CD4-positive, alpha-beta T cell treated with Interleukin-4 for 4 hours (primary cell): Measurements from ENCODE around the gene C16orf92.
A peak's percentile ranks its signal among the peaks of the same experiment; 100 is the strongest.
"Not testable (repeated sequence)": the region's sequence is repeated elsewhere in the genome, so short reads cannot be mapped to it uniquely, and the experiment has no call there.

Source experiments
- DNase-seq: peaks from one replicate; pipeline ENCODE4 v3.0.0-alpha.2; 2020

C16orf92 gene

GRCh38 chr16:30005341-30006094 lies 17.5 kb upstream of the C16orf92 start:
- DNase-seq: peak; percentile 42

DNA sequence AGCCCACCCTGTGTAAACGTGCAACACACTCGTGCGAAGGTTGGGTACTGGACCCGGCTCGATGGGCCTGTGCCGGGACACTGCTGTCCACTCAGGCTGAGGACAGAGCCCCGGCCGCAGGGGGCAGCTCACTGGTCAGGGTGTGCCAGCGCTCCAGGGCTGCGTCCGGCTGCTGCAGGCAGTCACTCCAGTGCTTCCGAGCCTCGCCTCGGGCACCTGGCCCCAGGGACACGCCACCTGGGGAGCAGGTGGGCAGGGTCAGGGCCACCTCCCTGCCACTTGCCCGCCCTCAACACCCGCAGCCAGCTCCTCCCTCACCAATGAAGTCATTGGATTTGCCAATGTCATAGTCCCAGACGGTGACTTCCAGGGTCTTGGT lies 16.9 kb upstream of the C16orf92 start:
- DNase-seq: no peak

DNA sequence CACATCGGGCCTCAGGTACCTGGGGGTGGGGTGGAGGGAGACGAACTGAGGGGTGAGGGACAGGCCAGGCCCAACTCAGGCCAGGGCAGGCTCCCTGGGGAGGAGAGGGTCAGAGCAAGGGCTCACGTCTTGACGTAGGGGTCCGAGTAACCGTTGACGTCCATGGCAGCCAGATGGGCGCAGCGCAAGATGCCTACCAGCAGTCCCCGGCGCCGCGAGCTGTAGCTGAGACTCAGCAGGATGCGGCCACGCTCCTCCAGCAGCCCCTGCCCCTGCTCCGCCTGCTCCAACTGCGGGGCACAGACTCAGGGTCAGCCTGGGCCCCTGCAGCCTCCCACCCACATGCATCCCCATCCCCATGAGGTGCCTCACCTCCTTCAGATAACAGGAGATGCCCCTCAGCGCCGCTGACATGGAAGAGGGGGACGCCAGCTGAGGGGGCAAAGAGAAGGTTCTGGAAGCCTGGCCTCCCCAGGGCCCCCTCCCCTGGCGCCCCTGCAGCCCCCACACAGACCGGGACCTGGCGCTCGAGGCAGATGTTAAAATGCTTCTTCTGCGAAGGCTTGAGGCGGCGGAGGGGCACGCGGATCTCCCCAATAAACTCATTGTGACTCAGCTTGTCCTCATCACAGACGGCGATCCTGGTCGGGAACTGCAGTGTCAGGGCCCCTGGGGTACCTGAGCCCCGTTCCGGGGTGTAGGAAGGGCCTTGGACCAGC lies 16.2 kb upstream of the C16orf92 start:
- no peak for DNase-seq

DNA sequence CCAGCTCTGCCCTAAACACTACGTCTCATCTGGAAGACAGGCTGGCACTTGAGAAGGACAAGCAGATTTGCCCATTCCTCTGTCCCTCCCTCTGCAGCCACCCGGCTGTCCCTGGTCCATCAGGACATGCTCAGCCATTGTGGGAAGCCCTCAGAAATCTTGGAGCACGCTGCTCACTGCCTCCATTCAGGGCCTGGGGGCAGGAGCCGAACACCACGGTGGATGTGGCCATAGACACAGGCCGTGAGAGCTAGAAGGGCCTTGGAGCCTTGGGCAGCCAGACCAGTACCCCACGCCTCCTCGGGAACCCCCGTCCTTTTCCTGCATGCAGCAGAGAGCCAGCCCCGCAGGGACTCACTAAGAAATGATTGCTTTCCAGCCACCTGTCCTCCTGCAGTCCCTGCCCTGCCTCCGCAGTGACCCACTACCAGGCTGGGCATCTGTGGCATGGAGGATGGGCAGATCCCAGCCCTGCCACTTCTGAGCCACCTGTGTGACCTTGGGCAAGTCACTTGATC lies 15.6 kb upstream of the C16orf92 start:
- DNase-seq: no peak

- no peak for DNase-seq
These were observed 13.7 kb upstream of the C16orf92 start for GRCh38 chr16:30009085-30009862.

DNA sequence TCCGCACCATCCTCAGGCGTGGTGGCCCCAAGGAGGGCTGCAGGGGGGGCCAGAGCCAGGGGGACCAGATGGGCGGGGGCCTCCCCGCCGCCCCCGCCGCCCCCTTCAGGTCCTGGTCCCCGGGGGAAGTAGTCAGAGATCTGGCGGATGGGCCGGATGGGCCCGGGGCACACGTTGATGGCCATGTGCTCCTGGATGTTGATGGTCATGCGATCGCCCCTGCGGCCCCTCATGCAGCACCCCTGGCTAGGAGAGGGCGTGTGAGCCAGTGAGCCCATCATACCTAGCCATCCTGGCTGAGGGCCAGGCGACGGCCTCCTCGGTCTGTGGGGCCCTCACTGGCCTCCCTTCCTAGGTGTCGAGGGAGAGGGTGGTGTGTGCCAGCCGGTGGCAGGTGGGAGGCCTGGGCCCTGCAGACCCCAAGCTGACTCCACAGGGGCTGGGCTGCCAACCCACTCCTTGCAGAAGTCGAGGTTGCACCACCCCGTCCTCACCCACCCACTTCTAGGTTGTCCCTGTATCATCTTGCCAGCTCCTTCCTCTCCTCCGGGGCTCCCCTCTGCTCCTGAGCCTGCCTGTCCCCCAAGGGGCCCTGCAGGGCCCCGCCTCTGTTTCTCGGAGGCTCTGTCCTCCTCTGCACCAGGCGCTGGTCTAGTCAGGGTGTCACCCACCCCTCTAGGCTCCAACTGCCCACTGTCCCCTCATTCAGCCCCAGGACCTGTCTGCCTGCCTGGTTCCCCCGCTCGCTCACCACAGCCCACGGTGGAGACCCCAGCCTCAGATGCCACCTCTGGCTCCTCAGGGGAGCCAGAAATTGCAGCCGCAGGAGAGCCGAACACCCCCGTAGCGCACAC lies 12.8 kb upstream of the C16orf92 start:
- no peak for DNase-seq

DNA sequence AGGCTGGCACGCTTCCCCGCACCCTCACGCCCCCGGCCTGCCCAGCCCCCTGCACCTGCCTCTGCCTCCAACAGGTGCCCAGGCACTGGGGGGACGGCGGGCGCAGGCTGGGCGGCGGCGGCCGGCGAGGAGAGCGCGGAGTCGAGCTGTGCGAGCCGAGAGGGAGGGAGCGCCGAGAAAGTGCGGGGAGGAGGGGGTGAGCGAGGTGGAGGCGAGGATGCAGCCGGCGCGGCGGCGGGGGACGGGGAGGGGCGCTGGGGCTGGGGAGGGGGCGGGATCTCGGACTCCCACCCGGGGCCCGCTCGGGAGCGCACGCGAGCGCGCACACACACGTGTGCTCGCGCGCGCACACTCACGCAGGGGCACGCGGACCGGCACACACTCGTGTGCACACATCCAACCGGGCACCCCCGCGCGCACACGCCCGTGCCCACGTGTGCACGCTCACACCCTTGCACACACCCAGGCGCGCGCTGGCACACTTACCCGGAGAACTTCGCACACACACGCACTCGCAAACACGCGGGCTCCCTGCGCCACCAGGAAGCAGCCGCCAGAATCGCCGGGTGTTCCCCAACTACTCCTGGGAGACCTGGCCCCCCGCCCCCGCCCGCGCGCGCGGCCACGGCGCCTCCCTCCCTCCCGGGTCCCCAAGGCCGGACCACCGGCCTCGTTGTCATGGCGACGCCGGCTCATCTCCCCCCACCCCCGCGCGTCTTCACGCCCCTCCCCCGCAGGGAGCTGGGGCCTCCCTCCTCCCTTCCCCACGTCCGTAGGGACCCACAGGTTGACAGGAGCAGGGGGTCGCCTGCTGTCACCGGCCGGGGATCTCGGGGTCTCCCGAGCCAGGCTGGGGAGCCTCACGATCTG lies 11.9 kb upstream of the C16orf92 start, which contains the start of gene DOC2A:
Gene DOC2A, minus strand, starts transcription at position 184 of the 870 bp plus-strand sequence. CDS start 805 bp downstream, outside the sequence.
- DNase-seq: no peak

DNA sequence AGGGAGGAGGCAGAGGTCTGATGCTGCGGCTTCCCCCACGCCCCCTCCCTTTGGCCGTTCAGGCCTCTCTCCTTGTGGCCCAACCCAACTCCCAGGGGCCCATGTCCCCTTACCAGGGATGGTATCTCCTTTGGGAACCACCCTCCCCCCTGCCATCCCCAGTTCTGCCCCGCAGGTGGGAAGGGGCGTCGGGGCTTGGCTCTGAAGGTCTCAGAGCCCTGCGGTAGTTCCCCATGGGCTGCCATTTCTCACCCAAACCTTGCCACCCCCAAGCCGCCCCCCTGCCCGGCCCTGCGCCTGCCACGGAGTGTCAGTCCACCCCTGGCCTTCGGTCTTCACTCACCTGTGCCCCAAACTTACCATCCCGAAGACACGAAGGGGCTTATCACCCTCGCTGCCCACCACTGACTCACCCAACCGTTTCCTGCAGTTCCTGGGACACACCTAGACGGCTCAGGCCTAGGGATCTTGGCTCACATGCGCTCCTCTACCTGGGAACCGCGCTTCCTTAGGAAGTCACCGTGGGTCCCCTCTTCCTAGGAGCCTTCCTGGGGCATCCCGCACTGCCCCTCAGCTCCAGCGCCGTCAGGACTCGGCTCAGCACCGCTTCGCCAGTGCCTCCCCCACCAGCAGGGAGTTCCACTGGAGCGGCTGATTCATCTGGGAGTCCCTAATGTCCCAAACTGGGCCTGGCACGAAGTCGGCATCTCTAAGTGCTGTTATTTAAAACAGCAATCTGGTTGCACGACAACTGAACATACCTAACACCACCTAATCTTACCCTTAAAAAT lies 11.1 kb upstream of the C16orf92 start:
- DNase-seq: no peak

GRCh38 chr16:30012598-30012997 lies 10.4 kb upstream of the C16orf92 start:
- not testable (repeated sequence) for DNase-seq

DNA sequence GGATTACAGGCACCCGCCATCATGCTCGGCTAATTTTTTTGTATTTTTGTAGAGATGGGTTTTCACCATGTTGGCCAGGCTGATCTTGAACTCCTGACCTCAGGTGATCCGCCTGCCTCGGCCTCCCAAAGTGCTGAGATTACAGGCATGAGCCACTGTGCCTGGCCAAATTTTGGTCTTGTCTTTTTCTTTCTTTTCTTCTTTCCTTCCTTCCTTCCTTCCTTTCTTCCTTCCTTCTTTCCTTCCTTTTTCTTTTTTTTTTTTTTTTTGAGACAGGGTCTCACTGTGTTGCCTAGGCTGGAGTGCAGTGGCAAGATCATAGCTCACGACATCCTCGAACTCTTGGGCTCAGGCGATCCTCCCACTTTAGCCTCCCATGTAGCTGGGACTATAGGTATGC lies 7.5 kb upstream of the C16orf92 start:
- not testable (repeated sequence) for DNase-seq

DNA sequence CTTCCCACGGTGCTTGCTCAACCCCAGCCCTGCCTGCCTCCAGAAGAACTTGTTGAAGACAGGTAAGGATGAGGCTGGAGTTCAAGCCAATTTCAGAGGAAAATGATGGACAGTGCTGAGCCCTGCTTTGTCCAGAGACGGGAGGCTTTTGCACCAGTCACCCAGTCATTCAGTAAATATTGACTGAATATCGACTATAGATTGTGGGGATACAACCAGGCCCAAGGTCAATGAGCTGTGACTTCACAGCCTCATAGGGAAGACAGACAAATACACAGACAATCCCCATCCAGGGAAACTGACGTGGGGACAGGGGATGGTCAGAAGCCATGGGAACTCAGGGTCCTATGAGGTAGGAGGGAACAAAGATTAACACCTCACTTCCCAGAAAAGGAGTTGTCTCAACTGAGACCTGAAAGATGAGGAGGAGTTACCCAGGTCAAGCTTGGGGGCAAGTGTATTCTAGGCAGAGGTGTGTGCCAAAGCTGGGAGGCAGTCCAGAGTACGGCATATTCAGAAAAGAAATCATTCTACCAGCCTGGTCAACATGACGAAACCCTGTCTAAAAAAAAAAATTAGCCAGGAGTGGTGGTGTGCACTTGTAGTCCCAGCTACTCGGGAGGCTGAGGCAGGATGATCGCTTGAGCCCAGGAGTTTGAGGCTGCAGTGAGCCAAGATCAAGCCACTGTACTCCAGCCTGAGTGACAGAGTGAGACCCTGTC lies 6.3 kb upstream of the C16orf92 start:
- DNase-seq: no peak

- no peak for DNase-seq
These were observed 5.7 kb upstream of the C16orf92 start for GRCh38 chr16:30017277-30017656.

DNA sequence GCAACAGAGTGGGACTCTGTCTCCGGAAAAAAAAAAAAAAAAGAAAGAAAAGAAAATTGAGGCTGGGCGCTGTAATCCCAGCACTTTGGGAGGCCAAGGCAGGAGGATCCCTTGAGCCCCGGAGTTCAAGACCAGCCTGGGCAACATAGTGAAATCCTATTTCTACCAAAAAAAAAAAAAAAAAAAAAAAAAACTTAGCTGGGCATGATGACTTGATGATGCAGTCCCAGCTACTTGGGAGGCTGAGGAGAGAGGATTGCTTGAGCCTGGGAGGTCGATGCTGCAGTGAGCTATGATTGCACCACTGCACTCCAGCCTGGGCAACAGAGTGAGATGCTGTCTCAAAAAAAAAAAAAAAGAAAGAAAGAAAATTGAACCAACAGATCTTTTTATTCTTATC lies 5.1 kb upstream of the C16orf92 start:
- not testable (repeated sequence) for DNase-seq

- DNase-seq: no peak
These were observed 4.3 kb upstream of the C16orf92 start for GRCh38 chr16:30018731-30019158.

GRCh38 chr16:30023586-30023985 lies 588 bp downstream of the C16orf92 start:
- no peak for DNase-seq

GRCh38 chr16:30024451-30024850 lies 1.5 kb downstream of the C16orf92 start:
- no peak for DNase-seq

GRCh38 chr16:30025156-30025555 lies 2.2 kb downstream of the C16orf92 start:
- DNase-seq: no peak

DNA sequence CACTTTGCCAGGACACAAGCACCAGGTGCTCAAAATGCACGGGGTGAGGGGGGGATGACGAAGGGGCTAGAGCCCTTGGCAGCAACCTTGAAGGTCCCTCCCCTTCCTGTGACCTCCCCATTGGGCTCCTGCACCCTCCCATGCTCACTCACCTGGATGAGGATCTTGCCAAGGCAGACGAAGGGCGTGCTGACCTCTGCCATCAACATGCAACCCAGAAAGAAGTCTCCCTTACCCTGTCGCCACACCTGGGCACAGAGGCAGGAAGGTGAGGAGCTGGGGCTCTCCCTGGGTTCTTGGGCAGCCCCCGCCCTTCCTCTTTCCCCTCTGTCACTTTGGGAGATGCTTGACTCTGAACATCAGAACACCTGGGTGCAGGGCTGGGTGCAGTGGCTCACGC lies 2.6 kb downstream of the C16orf92 start:
- DNase-seq: no peak

DNA sequence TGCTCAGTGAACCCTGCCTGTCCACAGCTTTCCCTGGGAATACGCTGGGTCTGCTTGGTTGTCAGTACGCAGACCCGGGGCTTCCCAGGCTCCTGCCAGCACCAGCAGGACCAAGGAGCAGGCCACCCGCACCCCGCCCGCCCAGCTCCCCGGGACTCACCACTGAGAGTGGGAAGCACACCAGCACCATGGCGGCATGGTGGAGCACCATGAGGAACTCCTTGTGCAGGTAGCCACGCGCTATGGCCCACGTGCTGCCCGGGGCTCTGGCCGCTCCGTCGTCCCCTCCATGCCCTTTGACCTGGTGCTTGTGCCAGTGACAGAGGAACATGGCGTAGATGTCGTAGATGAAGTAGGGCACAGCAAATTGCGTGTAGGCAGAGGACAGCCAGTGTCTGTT lies 3.5 kb downstream of the C16orf92 start:
- no peak for DNase-seq
